ENCODE results near the gene GGCX. TPM values are rescaled to one million over a fixed set of nuclear protein-coding genes. Genes with fewer than 3 reads are reported as not detected.

GGCX gene
- total RNA-seq, 1 experiment from 2014 or later = 66.2 TPM

GRCh38 chr2:85537600-85538506, 23.4 kb downstream of the GGCX start:
- Mint-ChIP-seq H3K4me1 (ENCODE audit: low read depth, unreplicated experiment) (peaks cover 26% of the 10 kb centered on the region), H3K9me3 (ENCODE audit: low read depth, unreplicated experiment) (no peaks in the 10 kb centered on the region), H3K4me3 (ENCODE audit: low read depth, unreplicated experiment) (peak overlapping the region; percentile 79), H3K27me3 (ENCODE audit: unreplicated experiment) (no peaks in the 10 kb centered on the region), H3K27ac (ENCODE audit: unreplicated experiment) (peak overlapping the region; percentile 99), H3K36me3 (ENCODE audit: insufficient read depth, unreplicated experiment) (peaks cover 55% of the 10 kb centered on the region)
- intact Hi-C loops (cut with micrococcal nuclease; ENCODE audit: unreplicated experiment) = loop anchor here (2.0 to 5.0 kb wide), 2 partner anchors 101 to 117 kb away; no protein-coding TSS in a partner anchor
- CTCF ChIA-PET = interaction anchor here (0.9 to 2.3 kb wide), 10 partner anchors 11 to 183 kb away, joined by 3 to 45 read pairs (median 4); partner anchors contain the start of gene ELMOD3
- BruUV-seq (replicated peaks) = no TSS peak
- peak; percentile 58 for DNase-seq
- no peak for TF ChIP-seq CTCF (IDR thresholded peaks at IDR 0.05; ENCODE audit: unreplicated experiment)

- intact Hi-C loops (cut with micrococcal nuclease; ENCODE audit: unreplicated experiment) = loop anchor here (5.0 kb wide), 1 partner anchor 99 kb away; no protein-coding TSS in a partner anchor
- no peaks in the 10 kb centered on the region for H3K27me3 Mint-ChIP-seq (ENCODE audit: unreplicated experiment)
- H3K9me3 Mint-ChIP-seq (ENCODE audit: low read depth, unreplicated experiment) = no peaks in the 10 kb centered on the region
- TF ChIP-seq CTCF (IDR thresholded peaks at IDR 0.05; ENCODE audit: unreplicated experiment) = no peak
- H3K36me3 Mint-ChIP-seq (ENCODE audit: insufficient read depth, unreplicated experiment) = peaks cover 41% of the 10 kb centered on the region
- no peak overlapping the region for H3K27ac Mint-ChIP-seq (ENCODE audit: unreplicated experiment)
- DNase-seq = no peak
- CTCF ChIA-PET = interaction anchor here (0.9 kb wide), 1 partner anchor 20 kb away, joined by 3 read pairs; no protein-coding TSS in a partner anchor
- no peak overlapping the region for H3K4me3 Mint-ChIP-seq (ENCODE audit: low read depth, unreplicated experiment)
- no TSS peak for BruUV-seq (replicated peaks)
- peaks cover 13% of the 10 kb centered on the region for H3K4me1 Mint-ChIP-seq (ENCODE audit: low read depth, unreplicated experiment)
These were observed 24.8 kb downstream of the GGCX start for GRCh38 chr2:85536479-85536878.

- Mint-ChIP-seq H3K4me3 (ENCODE audit: low read depth, unreplicated experiment) (no peak overlapping the region), H3K4me1 (ENCODE audit: low read depth, unreplicated experiment) (peaks cover 11% of the 10 kb centered on the region), H3K36me3 (ENCODE audit: insufficient read depth, unreplicated experiment) (peaks cover 25% of the 10 kb centered on the region), H3K9me3 (ENCODE audit: low read depth, unreplicated experiment) (no peaks in the 10 kb centered on the region), H3K27me3 (ENCODE audit: unreplicated experiment) (no peaks in the 10 kb centered on the region), H3K27ac (ENCODE audit: unreplicated experiment) (no peak overlapping the region)
- no peak for DNase-seq
- CTCF ChIA-PET = interaction anchor here (0.6 kb wide), 1 partner anchor 98 kb away, joined by 3 read pairs; no protein-coding TSS in a partner anchor
- intact Hi-C loops (cut with micrococcal nuclease; ENCODE audit: unreplicated experiment) = loop anchor here (5.0 kb wide), 1 partner anchor 98 kb away; no protein-coding TSS in a partner anchor
- no TSS peak for BruUV-seq (replicated peaks)
- TF ChIP-seq CTCF (IDR thresholded peaks at IDR 0.05; ENCODE audit: unreplicated experiment) = no peak
These were observed 26.4 kb downstream of the GGCX start for GRCh38 chr2:85534881-85535280.

DNA sequence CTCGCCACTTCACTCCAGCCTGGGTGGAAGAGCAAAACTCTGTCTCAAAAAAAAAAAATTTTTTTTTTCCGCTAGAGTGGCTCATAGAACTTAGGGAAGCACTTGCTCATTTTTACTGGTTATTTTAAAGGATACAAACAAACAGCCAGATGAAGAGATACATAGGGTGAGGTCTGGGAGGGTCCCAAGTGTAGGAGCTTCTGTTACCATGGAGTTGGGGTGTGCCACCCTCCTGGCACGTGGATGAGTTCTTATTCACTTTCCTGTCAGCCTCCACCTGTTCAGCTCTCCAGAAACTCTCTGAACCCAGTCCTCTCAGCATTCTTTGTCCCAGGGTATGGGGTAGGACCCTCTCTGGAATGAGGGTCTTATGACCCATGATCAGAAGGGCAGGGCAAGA, 27.2 kb downstream of the GGCX start:
- CTCF ChIA-PET = interaction anchor here (0.6 kb wide), 1 partner anchor 97 kb away, joined by 3 read pairs; no protein-coding TSS in a partner anchor
- no TSS peak for BruUV-seq (replicated peaks)
- H3K9me3 Mint-ChIP-seq (ENCODE audit: low read depth, unreplicated experiment) = no peaks in the 10 kb centered on the region

More for the DNA sequence above, 27.2 kb downstream of the GGCX start:
- H3K27ac Mint-ChIP-seq (ENCODE audit: unreplicated experiment) = no peak overlapping the region
- TF ChIP-seq CTCF (IDR thresholded peaks at IDR 0.05; ENCODE audit: unreplicated experiment) = no peak
- H3K4me3 Mint-ChIP-seq (ENCODE audit: low read depth, unreplicated experiment) = no peak overlapping the region
- H3K36me3 Mint-ChIP-seq (ENCODE audit: insufficient read depth, unreplicated experiment) = peaks cover 17% of the 10 kb centered on the region
- peaks cover 11% of the 10 kb centered on the region for H3K4me1 Mint-ChIP-seq (ENCODE audit: low read depth, unreplicated experiment)
- no peaks in the 10 kb centered on the region for H3K27me3 Mint-ChIP-seq (ENCODE audit: unreplicated experiment)
- intact Hi-C loops (cut with micrococcal nuclease; ENCODE audit: unreplicated experiment) = no loop called here
- DNase-seq = no peak

All from Calu3 (cell line).